ENCODE data around the gene MMP3. TPM values are rescaled to one million over a fixed set of nuclear protein-coding genes. Genes with fewer than 3 reads are reported as not detected.

Gene MMP3
- total RNA-seq (2014; rRNA removed; shearing (Covaris generic)) (not detected in 2 replicates), polyA plus RNA-seq (2016; fragmentation: Nextera tagmentation; extraction: Ambion mirVana) (0.68 TPM in 1 of 2 replicates, not detected in the other)
- long read RNA-seq = 0 reads

DNA sequence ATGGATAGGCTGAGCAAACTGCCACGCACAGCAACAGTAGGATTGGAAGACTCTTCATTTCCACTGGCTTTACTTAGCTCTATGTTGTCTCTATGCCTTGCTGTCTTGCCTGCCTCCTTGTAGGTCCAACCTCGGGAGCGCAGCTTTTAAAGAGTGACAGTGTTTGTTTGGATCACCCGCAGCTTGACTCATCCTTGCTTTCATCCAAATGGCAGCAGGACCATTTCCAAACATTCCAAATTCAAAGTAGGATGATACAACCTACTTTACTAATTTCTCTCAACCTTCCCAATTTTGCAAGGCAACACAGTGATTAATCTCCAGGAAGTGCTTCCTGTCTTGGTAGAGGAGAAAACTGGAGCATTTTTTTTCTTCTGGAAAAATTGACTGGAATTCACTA, at the start of gene MMP3:
MMP3 (minus strand) TSS at position 121 of the 400 bp plus-strand sequence; CDS start at position 58, 63 bp downstream.
- Mint-ChIP-seq H3K9me3 (no peaks in the 10 kb centered on the region), H3K4me3 (no peak within 1 kb of the TSS), H3K27ac (no peak within 1 kb of the TSS), H3K4me1 (peaks cover 8% of the 10 kb centered on the region; the same call in 2 of the 3 replicates), H3K27me3 (ENCODE audit: insufficient read depth, low read depth, poor library complexity) (no peaks in the 10 kb centered on the region), H3K36me3 (ENCODE audit: low read depth) (no peaks in the 10 kb centered on the region)
- ATAC-seq = no peak
- Histone ChIP-seq H3K27me3 (ENCODE audit: insufficient read depth) (no peaks in the 10 kb centered on the region), H4K20me1 (replicated peaks; ENCODE audit: insufficient read depth) (no peaks in the 10 kb centered on the region), H3K79me2 (replicated peaks; ENCODE audit: insufficient read depth) (no peaks in the 10 kb centered on the region), H3K4me3 (no peak within 1 kb of the TSS), H3K36me3 (ENCODE audit: insufficient read depth) (no peaks in the 10 kb centered on the region), H3K27ac (ENCODE audit: low read depth) (no peak within 1 kb of the TSS), H2AFZ (peak within 1 kb of the TSS; percentile 77; the same call in 1 of the 2 replicates), H3K9me2 (ENCODE audit: insufficient read depth) (0 out of 2 replicates have a peak, but pooled peaks cover 3% of the 10 kb centered on the region), H3K4me1 (ENCODE audit: insufficient read depth) (no peaks in the 10 kb centered on the region), H3K4me2 (no peak within 1 kb of the TSS), H3F3A (replicated peaks; ENCODE audit: low read depth) (no peaks in the 10 kb centered on the region)
- TF ChIP-seq JUNB (IDR thresholded peaks at IDR 0.05; ENCODE audit: unreplicated experiment) (no peak), ZNF114 (CRISPR knock-in tag; IDR thresholded peaks at IDR 0.05) (no peak), CREB1 (CRISPR knock-in tag; IDR thresholded peaks at IDR 0.05; ENCODE audit: low read depth) (no peak), EZH2phosphoT487 (IDR thresholded peaks at IDR 0.05; ENCODE audit: unreplicated experiment) (no peak), EZH2 (IDR thresholded peaks at IDR 0.05; ENCODE audit: low read depth, unreplicated experiment) (no peak), POLR2AphosphoS5 (IDR thresholded peaks at IDR 0.05; ENCODE audit: low read depth) (no peak), ZNF331 (CRISPR knock-in tag; IDR thresholded peaks at IDR 0.05; ENCODE audit: low read depth) (no peak)
- TF ChIP-seq, protein P1, sequence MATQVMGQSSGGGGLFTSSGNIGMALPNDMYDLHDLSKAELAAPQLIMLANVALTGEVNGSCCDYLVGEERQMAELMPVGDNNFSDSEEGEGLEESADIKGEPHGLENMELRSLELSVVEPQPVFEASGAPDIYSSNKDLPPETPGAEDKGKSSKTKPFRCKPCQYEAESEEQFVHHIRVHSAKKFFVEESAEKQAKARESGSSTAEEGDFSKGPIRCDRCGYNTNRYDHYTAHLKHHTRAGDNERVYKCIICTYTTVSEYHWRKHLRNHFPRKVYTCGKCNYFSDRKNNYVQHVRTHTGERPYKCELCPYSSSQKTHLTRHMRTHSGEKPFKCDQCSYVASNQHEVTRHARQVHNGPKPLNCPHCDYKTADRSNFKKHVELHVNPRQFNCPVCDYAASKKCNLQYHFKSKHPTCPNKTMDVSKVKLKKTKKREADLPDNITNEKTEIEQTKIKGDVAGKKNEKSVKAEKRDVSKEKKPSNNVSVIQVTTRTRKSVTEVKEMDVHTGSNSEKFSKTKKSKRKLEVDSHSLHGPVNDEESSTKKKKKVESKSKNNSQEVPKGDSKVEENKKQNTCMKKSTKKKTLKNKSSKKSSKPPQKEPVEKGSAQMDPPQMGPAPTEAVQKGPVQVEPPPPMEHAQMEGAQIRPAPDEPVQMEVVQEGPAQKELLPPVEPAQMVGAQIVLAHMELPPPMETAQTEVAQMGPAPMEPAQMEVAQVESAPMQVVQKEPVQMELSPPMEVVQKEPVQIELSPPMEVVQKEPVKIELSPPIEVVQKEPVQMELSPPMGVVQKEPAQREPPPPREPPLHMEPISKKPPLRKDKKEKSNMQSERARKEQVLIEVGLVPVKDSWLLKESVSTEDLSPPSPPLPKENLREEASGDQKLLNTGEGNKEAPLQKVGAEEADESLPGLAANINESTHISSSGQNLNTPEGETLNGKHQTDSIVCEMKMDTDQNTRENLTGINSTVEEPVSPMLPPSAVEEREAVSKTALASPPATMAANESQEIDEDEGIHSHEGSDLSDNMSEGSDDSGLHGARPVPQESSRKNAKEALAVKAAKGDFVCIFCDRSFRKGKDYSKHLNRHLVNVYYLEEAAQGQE (IDR thresholded peaks at IDR 0.05; ENCODE audit: unreplicated experiment) = no peak
- TF ChIP-seq, protein P2, sequence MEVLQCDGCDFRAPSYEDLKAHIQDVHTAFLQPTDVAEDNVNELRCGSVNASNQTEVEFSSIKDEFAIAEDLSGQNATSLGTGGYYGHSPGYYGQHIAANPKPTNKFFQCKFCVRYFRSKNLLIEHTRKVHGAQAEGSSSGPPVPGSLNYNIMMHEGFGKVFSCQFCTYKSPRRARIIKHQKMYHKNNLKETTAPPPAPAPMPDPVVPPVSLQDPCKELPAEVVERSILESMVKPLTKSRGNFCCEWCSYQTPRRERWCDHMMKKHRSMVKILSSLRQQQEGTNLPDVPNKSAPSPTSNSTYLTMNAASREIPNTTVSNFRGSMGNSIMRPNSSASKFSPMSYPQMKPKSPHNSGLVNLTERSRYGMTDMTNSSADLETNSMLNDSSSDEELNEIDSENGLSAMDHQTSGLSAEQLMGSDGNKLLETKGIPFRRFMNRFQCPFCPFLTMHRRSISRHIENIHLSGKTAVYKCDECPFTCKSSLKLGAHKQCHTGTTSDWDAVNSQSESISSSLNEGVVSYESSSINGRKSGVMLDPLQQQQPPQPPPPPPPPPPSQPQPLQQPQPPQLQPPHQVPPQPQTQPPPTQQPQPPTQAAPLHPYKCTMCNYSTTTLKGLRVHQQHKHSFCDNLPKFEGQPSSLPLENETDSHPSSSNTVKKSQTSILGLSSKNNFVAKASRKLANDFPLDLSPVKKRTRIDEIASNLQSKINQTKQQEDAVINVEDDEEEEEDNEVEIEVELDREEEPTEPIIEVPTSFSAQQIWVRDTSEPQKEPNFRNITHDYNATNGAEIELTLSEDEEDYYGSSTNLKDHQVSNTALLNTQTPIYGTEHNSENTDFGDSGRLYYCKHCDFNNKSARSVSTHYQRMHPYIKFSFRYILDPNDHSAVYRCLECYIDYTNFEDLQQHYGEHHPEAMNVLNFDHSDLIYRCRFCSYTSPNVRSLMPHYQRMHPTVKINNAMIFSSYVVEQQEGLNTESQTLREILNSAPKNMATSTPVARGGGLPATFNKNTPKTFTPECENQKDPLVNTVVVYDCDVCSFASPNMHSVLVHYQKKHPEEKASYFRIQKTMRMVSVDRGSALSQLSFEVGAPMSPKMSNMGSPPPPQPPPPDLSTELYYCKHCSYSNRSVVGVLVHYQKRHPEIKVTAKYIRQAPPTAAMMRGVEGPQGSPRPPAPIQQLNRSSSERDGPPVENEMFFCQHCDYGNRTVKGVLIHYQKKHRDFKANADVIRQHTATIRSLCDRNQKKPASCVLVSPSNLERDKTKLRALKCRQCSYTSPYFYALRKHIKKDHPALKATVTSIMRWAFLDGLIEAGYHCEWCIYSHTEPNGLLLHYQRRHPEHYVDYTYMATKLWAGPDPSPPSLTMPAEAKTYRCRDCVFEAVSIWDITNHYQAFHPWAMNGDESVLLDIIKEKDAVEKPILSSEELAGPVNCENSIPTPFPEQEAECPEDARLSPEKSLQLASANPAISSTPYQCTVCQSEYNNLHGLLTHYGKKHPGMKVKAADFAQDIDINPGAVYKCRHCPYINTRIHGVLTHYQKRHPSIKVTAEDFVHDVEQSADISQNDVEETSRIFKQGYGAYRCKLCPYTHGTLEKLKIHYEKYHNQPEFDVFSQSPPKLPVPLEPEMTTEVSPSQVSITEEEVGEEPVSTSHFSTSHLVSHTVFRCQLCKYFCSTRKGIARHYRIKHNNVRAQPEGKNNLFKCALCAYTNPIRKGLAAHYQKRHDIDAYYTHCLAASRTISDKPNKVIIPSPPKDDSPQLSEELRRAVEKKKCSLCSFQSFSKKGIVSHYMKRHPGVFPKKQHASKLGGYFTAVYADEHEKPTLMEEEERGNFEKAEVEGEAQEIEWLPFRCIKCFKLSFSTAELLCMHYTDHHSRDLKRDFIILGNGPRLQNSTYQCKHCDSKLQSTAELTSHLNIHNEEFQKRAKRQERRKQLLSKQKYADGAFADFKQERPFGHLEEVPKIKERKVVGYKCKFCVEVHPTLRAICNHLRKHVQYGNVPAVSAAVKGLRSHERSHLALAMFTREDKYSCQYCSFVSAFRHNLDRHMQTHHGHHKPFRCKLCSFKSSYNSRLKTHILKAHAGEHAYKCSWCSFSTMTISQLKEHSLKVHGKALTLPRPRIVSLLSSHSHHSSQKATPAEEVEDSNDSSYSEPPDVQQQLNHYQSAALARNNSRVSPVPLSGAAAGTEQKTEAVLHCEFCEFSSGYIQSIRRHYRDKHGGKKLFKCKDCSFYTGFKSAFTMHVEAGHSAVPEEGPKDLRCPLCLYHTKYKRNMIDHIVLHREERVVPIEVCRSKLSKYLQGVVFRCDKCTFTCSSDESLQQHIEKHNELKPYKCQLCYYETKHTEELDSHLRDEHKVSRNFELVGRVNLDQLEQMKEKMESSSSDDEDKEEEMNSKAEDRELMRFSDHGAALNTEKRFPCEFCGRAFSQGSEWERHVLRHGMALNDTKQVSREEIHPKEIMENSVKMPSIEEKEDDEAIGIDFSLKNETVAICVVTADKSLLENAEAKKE (CRISPR knock-in tag; IDR thresholded peaks at IDR 0.05) = no peak
- TF ChIP-seq, protein P3, sequence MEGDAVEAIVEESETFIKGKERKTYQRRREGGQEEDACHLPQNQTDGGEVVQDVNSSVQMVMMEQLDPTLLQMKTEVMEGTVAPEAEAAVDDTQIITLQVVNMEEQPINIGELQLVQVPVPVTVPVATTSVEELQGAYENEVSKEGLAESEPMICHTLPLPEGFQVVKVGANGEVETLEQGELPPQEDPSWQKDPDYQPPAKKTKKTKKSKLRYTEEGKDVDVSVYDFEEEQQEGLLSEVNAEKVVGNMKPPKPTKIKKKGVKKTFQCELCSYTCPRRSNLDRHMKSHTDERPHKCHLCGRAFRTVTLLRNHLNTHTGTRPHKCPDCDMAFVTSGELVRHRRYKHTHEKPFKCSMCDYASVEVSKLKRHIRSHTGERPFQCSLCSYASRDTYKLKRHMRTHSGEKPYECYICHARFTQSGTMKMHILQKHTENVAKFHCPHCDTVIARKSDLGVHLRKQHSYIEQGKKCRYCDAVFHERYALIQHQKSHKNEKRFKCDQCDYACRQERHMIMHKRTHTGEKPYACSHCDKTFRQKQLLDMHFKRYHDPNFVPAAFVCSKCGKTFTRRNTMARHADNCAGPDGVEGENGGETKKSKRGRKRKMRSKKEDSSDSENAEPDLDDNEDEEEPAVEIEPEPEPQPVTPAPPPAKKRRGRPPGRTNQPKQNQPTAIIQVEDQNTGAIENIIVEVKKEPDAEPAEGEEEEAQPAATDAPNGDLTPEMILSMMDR (conservative IDR thresholded peaks at IDR 0.05; ENCODE audit: low read depth in 2 of 2) = no peak
- DNase-seq (ENCODE audit: low spot score) = no peak

All from GM23338 (cell line).